Activated T-cell treated with anti-CD3 and anti-CD28 coated beads for 1 hour (primary cell): Measurements from ENCODE around the gene DXO.
"Not testable (repeated sequence)": the region's sequence is repeated elsewhere in the genome, so short reads cannot be mapped to it uniquely, and the experiment has no call there.

ENCODE experiments used
- DNase-seq: peaks from one replicate; pipeline ENCODE4 v3.0.0-alpha.2; 2020; ENCODE audit warnings: low read depth

Gene DXO

GRCh38 chr6:31971993-31972708, at the start of gene DXO:
DXO (minus strand) TSS chr6:31972138; CDS start chr6:31971675, 463 bp downstream.
- peak; percentile 91 for DNase-seq

GRCh38 chr6:32014547-32014946, 42.6 kb upstream of the DXO start, which contains the start of gene C4B:
C4B (plus strand) TSS chr6:32014795; CDS start chr6:32014846, 51 bp downstream.
- DNase-seq: not testable (repeated sequence)

GRCh38 chr6:32013738-32014137, 41.8 kb upstream of the DXO start:
- DNase-seq: not testable (repeated sequence)

GRCh38 chr6:32012941-32013617, 41.1 kb upstream of the DXO start:
- not testable (repeated sequence) for DNase-seq

GRCh38 chr6:32010856-32011530, 39.1 kb upstream of the DXO start:
- not testable (repeated sequence) for DNase-seq

- DNase-seq: not testable (repeated sequence)
Measured at GRCh38 chr6:32009537-32009936, 37.6 kb upstream of the DXO start.

GRCh38 chr6:32008616-32009015, 36.7 kb upstream of the DXO start:
- DNase-seq: not testable (repeated sequence)

DNA sequence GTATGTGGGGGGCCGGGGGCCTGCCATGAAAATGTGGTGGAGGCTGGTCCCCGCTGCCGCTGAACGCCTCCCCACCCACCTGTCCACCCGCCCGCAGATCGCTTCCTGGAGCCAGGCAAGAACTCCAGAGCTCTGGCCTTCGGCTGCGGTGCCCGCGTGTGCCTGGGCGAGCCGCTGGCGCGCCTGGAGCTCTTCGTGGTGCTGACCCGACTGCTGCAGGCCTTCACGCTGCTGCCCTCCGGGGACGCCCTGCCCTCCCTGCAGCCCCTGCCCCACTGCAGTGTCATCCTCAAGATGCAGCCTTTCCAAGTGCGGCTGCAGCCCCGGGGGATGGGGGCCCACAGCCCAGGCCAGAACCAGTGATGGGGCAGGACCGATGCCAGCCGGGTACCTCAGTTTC, 36.1 kb upstream of the DXO start:
- DNase-seq: not testable (repeated sequence)

DNA sequence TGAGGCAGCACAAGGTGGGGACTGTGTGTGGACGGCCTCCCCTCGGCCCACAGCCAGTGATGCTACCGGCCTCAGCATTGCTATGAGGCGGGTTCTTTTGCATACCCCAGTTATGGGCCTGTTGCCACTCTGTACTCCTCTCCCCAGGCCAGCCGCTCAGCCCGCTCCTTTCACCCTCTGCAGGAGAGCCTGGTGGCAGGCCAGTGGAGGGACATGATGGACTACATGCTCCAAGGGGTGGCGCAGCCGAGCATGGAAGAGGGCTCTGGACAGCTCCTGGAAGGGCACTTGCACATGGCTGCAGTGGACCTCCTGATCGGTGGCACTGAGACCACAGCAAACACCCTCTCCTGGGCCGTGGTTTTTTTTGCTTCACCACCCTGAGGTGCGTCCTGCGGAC, 35.1 kb upstream of the DXO start:
- DNase-seq: not testable (repeated sequence)

- not testable (repeated sequence) for DNase-seq
Measured at GRCh38 chr6:32005991-32006529, 34.1 kb upstream of the DXO start.

- not testable (repeated sequence) for DNase-seq
Measured at GRCh38 chr6:32005538-32005880, 33.6 kb upstream of the DXO start.

- not testable (repeated sequence) for DNase-seq
Measured at GRCh38 chr6:32004864-32005537, 33.1 kb upstream of the DXO start.

- DNase-seq: not testable (repeated sequence)
Measured at GRCh38 chr6:32004393-32004792, 32.5 kb upstream of the DXO start.

DNA sequence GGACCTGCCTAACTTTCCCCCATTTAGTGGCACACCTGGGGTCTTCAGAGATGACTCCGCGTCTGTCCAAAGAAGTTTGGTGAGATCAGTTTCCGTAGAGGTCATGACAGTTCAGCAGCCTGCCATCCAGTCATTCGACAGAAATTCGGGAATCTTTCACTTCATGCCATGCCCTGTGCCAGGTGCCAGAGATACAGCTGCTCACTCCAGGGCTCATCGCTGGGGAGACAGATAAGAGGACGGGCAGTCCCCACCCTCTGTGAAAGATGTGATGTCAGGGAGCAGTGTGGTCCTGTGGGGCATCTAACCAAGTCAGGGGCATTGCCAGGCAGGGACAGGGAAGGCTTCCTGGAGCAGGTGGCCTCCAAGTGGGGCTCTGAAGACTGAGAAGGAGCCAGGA, 31.4 kb upstream of the DXO start:
- DNase-seq: not testable (repeated sequence)

GRCh38 chr6:32002546-32003268, 30.8 kb upstream of the DXO start:
- not testable (repeated sequence) for DNase-seq

DNA sequence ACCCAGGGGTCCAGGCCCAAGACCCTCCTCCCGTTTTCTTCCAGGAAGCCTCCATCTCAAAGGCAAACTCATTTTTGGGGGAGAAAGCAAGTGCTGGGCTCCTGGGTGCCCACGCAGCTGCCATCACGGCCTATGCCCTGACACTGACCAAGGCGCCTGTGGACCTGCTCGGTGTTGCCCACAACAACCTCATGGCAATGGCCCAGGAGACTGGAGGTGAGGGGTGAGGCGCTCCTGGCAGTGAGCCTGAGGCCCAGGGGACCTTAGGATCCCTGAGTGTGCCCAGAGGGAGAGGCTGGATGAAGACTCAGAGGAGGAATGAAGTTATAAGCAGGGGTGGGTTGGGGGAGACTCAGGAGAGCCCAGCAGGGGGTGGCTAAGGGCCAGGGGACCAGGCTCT, 24.4 kb upstream of the DXO start:
- DNase-seq: not testable (repeated sequence)

DNA sequence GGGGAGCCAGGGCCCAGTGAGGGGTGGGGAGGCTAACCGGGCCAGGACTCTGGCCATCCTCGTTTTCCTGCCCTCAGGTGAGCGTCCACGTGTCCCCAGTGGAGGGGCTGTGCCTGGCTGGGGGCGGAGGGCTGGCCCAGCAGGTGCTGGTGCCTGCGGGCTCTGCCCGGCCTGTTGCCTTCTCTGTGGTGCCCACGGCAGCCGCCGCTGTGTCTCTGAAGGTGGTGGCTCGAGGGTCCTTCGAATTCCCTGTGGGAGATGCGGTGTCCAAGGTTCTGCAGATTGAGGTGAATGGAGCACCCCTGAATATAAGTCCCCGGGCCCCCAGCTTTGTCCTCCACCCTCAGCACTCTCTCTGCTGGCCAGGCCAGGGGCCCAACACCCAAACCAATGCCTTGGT, 22.5 kb upstream of the DXO start:
- not testable (repeated sequence) for DNase-seq

- not testable (repeated sequence) for DNase-seq
Measured at GRCh38 chr6:31989363-31989762, 17.4 kb upstream of the DXO start.

GRCh38 chr6:31981744-31982143, 9.8 kb upstream of the DXO start, which contains the start of gene C4A:
C4A (plus strand) TSS chr6:31982057; CDS start chr6:31982108, 51 bp downstream.
- not testable (repeated sequence) for DNase-seq

- DNase-seq: not testable (repeated sequence)
Measured at GRCh38 chr6:31980998-31981397, 9.1 kb upstream of the DXO start.
